Activated CD4-positive, alpha-beta T cell treated with anti-CD3 and anti-CD28 coated beads for 48 hours (primary cell): ENCODE measurements around the gene CD59.

Experiments
- DNase-seq: peaks from one replicate; pipeline ENCODE4 v3.0.0-alpha.2; 2020

Gene CD59, protein sequence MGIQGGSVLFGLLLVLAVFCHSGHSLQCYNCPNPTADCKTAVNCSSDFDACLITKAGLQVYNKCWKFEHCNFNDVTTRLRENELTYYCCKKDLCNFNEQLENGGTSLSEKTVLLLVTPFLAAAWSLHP

GRCh38 chr11:33736148-33736812 is at the start of gene CD59:
Gene CD59 (minus strand): TSS chr11:33736423. CDS start chr11:33722445, 13,978 bp downstream.
- peak; percentile 94 for DNase-seq

DNA sequence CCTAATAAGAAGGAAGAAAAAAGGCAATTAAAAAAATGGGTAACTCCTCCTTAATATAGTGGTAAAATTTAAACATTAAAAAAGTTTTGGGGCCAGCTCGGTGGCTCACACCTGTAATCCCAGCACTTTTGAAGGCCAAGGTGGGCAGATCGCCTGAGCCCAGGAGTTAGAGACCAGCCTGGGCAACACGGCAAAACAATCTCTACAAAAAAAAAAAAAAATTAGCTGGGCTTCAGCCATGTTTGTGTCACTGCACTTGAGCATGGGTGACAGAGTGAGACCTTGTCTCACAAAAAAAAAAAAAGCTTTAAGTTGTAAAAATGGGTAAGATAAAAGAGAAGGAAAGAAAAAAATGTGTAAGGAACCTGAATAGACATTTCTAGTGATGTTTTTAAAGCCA is 49.4 kb upstream of the CD59 start:
- no peak for DNase-seq

GRCh38 chr11:33779849-33780528 is 43.8 kb upstream of the CD59 start:
- no peak for DNase-seq

DNA sequence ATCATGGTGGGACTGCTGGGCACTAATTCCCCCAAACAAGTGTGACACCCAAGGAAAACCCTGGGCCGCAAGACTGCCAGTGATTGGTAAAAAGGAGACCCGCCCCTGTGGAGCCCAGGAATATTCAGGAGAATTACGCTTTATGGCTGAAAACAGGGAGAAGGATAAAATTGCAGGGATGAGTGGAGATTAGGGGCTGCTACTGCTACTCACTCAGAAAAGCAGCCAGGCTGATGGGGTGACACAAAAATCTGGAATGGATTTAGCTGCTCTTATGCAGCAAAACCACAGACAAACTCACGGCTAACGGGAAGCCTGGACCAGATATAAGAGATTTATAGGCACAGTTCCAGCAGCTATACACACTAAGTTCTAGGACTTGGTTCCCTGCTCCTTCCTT is 42.5 kb upstream of the CD59 start:
- DNase-seq, result no peak

GRCh38 chr11:33777906-33778305 is 41.7 kb upstream of the CD59 start:
- no peak for DNase-seq

DNA sequence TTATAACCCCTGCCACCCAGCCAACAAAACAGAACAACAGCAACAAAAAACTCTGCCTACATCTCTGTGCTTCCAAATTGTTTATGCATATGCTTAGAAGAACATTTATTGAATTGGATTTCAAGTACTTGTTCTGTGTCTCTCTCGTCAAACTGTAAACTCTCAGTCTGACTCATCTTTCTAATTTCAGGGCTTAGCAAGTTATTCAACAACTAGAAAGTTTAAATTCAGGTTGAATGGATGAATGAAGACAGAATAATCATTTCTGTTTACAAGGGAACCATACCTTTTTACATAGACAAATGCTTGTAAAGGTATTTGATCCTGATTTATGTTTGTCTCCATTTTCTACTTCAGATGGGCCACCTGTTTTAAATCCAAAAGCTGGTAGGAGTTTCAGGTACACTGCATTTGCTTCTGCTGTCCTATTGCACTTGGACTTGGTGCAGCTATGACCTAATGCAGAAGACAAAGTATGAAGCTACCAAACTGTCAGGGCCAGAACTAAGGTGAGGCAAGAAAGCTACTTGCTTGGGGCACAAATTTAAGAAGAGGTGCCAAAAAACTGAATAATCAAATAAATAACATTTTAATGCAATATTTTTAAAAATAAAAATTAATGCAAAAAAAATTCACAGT is 39.7 kb upstream of the CD59 start:
- no peak for DNase-seq

GRCh38 chr11:33775467-33775807 is 39.2 kb upstream of the CD59 start:
- DNase-seq, result no peak

GRCh38 chr11:33774736-33775466 is 38.7 kb upstream of the CD59 start:
- no peak for DNase-seq

GRCh38 chr11:33773987-33774735 is 37.9 kb upstream of the CD59 start, which contains the start of gene FBXO3:
Gene FBXO3 (minus strand): TSS chr11:33774520. CDS start chr11:33774497, 23 bp downstream.
- DNase-seq, result peak; percentile 77

- DNase-seq, result peak; percentile 39
Measured at GRCh38 chr11:33773404-33773986, 37.3 kb upstream of the CD59 start.

- no peak for DNase-seq
Measured at GRCh38 chr11:33772870-33773269, 36.6 kb upstream of the CD59 start.

- DNase-seq, result peak; percentile 8
Measured at GRCh38 chr11:33772300-33772699, 36.1 kb upstream of the CD59 start.

- no peak for DNase-seq
Measured at GRCh38 chr11:33770236-33770635, 34.0 kb upstream of the CD59 start.

DNA sequence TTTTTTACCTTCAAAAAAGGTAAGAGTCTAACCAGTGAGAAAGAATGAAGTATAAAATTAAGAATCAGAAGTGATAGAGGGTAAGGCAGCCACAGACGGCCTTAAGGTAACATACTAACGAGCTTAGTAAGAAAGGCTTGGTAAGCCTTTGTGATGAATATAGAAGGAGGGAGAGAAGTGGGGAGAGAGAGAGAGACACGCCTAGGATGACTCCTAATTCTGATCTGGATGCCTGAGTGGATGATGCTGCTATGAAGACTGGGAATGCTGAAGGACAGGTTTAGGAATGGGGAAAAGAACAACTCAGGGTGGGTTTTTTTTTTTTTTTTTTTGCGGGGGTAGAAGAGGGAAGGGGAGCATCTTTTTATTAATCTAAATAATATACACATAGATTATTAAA is 33.3 kb upstream of the CD59 start:
- DNase-seq, result no peak

- DNase-seq, result no peak
Measured at GRCh38 chr11:33767624-33768023, 31.4 kb upstream of the CD59 start.

DNA sequence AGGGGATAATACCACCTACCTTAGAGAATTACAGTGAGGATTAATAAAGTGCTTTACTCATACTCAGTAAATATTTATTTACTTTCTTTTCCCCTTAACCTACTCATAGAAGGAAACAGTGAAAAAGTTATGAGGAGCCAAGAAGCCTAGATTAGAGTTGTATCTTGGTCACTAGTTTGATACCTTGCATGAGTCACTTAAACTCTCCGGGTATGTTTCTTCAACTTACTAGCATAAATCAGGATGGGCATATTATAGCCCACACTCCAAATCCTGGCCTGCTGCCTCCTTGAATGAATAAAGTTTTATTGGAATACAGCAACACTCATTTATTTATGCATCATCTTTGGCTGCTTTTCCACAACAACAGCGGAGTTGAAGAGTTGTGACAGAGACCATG is 29.9 kb upstream of the CD59 start:
- no peak for DNase-seq

- no peak for DNase-seq
Measured at GRCh38 chr11:33761471-33761870, 25.2 kb upstream of the CD59 start.

DNA sequence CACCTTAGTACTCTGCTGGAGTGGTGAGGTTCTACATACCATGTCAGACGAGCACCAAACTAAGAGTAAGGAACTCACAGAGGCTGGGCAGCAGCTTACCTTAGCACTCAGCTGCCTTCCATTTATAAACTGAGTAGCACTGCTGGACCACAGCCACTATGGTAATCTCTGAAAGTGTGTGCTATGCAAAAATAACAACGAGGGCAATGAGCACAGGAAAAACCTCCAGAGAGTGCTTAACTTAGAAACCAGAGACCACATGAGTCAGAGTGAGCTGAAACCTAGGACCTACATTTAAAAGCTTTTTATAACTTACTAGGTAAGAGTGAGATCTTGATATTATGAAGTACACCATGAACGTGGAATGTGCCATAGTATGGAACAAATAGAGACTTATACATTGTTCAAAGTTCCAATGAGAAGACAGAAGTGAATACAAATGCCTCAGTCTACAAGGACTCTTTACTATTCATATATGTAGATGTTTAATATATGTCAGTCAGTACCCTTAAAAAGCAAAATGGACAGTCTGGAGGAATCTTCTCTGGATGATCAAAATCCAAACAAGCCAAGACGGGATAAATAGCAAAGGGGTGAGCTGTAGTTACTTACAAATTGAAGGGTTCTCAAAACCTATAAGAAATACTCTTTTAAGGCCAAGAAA is 17.2 kb upstream of the CD59 start:
- no peak for DNase-seq

GRCh38 chr11:33751878-33752277 is 15.7 kb upstream of the CD59 start:
- DNase-seq, result no peak

DNA sequence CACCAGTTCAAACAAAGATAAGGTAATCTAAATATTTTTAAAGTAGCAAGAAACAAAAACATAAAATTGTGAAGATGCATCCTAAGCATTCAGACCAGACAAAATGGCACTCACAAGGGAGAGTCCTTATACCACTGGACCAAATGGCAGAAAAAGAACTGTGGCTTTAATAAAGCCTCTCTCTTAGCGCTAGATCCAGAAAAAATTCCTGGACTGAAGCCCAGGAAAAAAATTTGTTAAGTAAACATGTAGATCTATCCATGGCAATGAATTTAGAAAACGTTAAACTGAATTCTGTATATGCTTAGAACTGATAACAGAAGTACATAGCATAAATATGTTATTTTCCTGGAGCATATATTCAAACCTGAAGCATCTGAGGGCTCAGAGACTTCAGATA is 11.8 kb upstream of the CD59 start:
- DNase-seq, result no peak

GRCh38 chr11:33743291-33743690 is 7.1 kb upstream of the CD59 start:
- no peak for DNase-seq
